CMK (cell line): ENCODE measurements around the gene NSRP1.
"Not testable (repeated sequence)": the region's sequence is repeated elsewhere in the genome, so short reads cannot be mapped to it uniquely, and the experiment has no call there.

ENCODE experiments used
- DNase-seq: peaks from one replicate; pipeline ENCODE4 v3.0.0-alpha.2; 2010; ENCODE audit warnings: low read depth

The NSRP1 gene

GRCh38 chr17:30116661-30117551, at the start of gene NSRP1:
TSS of gene NSRP1 (plus strand) at chr17:30116816. CDS start at chr17:30116844, 28 bp downstream.
- peak; percentile 83 for DNase-seq

GRCh38 chr17:30068465-30068864, 48.2 kb upstream of the NSRP1 start:
- no peak for DNase-seq

- no peak for DNase-seq
These were observed 42.4 kb upstream of the NSRP1 start for GRCh38 chr17:30074254-30074653.

GRCh38 chr17:30074730-30075129, 41.9 kb upstream of the NSRP1 start:
- DNase-seq = no peak

GRCh38 chr17:30082773-30083172, 33.8 kb upstream of the NSRP1 start:
- no peak for DNase-seq

- no peak for DNase-seq
These were observed 31.8 kb upstream of the NSRP1 start for GRCh38 chr17:30084788-30085187.

GRCh38 chr17:30086896-30087295, 29.7 kb upstream of the NSRP1 start:
- DNase-seq = no peak

GRCh38 chr17:30087431-30087830, 29.2 kb upstream of the NSRP1 start:
- not testable (repeated sequence) for DNase-seq

GRCh38 chr17:30091121-30091670, 25.4 kb upstream of the NSRP1 start:
- no peak for DNase-seq

GRCh38 chr17:30091771-30092170, 24.8 kb upstream of the NSRP1 start:
- DNase-seq = no peak

GRCh38 chr17:30092886-30093285, 23.7 kb upstream of the NSRP1 start:
- no peak for DNase-seq

- DNase-seq = no peak
These were observed 23.0 kb upstream of the NSRP1 start for GRCh38 chr17:30093463-30094147.

- no peak for DNase-seq
These were observed 20.9 kb upstream of the NSRP1 start for GRCh38 chr17:30095507-30096244.

GRCh38 chr17:30101686-30102390, 14.8 kb upstream of the NSRP1 start:
- no peak for DNase-seq

- no peak for DNase-seq
These were observed 12.7 kb upstream of the NSRP1 start for GRCh38 chr17:30103921-30104320.

- peak; percentile 60 for DNase-seq
These were observed 11.9 kb upstream of the NSRP1 start for GRCh38 chr17:30104575-30105339.

GRCh38 chr17:30112794-30113193, 3.8 kb upstream of the NSRP1 start:
- DNase-seq = no peak

- no peak for DNase-seq
These were observed 3.4 kb upstream of the NSRP1 start for GRCh38 chr17:30113213-30113612.

GRCh38 chr17:30116345-30116660, 313 bp upstream of the NSRP1 start:
- no peak for DNase-seq

- no peak for DNase-seq
These were observed 1.1 kb downstream of the NSRP1 start for GRCh38 chr17:30117675-30118081.

- not testable (repeated sequence) for DNase-seq
These were observed 2.0 kb downstream of the NSRP1 start for GRCh38 chr17:30118635-30119034.
